ENCODE measurements around the gene GFER. TPM values are rescaled to one million over a fixed set of nuclear protein-coding genes. Genes with fewer than 3 reads are reported as not detected.

GFER gene
- total and polyA plus RNA-seq, 9 of the 15 experiments (the other 6 are each of a cell fraction or from before 2014, with no cell fraction given) = 4.3 to 53.7 (median 19.8) TPM

GRCh38 chr16:1971796-1972489 is 12.1 kb upstream of the GFER start, which contains the start of gene TBL3 (continued):
- no peak for TF ChIP-seq PRDM10 (IDR thresholded peaks at IDR 0.05; ENCODE audit: partially characterized antibody)
- TF ChIP-seq NR4A1 (CRISPR knock-in tag; IDR thresholded peaks at IDR 0.05) = 0 out of 2 replicates have a peak, but pooled peaks have one; percentile 52
- no peak for TF ChIP-seq NR4A1 (tag; IDR thresholded peaks at IDR 0.05)
- no peak for TF ChIP-seq FOXM1 (IDR thresholded peaks at IDR 0.05; ENCODE audit: low read depth)
- 0 out of 2 replicates have a peak, but pooled peaks have one; percentile 91 for TF ChIP-seq FOXM1 (CRISPR knock-in tag; IDR thresholded peaks at IDR 0.05; ENCODE audit: low read depth)
- TF ChIP-seq THAP12 (CRISPR knock-in tag; IDR thresholded peaks at IDR 0.05) = no peak
- no peak for TF ChIP-seq PTTG1 (tag; IDR thresholded peaks at IDR 0.05; ENCODE audit: low read depth)
- TF ChIP-seq ZNF212 (CRISPR knock-in tag; IDR thresholded peaks at IDR 0.05) = 0 out of 2 replicates have a peak, but pooled peaks have one; percentile 4
- TF ChIP-seq LCOR (CRISPR knock-in tag; IDR thresholded peaks at IDR 0.05) = peak; percentile 92
- peak; percentile 41 for TF ChIP-seq FOSL1 (tag; conservative IDR thresholded peaks at IDR 0.05)
- peak; percentile 96 for TF ChIP-seq ZHX1 (conservative IDR thresholded peaks at IDR 0.05; ENCODE audit: low read length)
- TF ChIP-seq ZBTB9 (CRISPR knock-in tag; IDR thresholded peaks at IDR 0.05) = peak; percentile 86; the same call in 1 of the 2 replicates
- no peak for TF ChIP-seq ZNF717 (CRISPR knock-in tag; IDR thresholded peaks at IDR 0.05)
- TF ChIP-seq KAT2B (IDR thresholded peaks at IDR 0.05; ENCODE audit: low read depth, low read length) = no peak
- no peak for TF ChIP-seq CHD4 (IDR thresholded peaks at IDR 0.05; ENCODE audit: insufficient read depth, insufficient replicate concordance, low read depth, low read length, poor library complexity, severe bottlenecking)
- TF ChIP-seq RFX1 (IDR thresholded peaks at IDR 0.05) = no peak
- TF ChIP-seq TAF1 (IDR thresholded peaks at IDR 0.05; ENCODE audit: control insufficient read depth, extremely low read depth, insufficient read depth, low read length, severe bottlenecking) = peak; percentile 90
